Measurements from ENCODE around the gene CETP.

Gene CETP, protein sequence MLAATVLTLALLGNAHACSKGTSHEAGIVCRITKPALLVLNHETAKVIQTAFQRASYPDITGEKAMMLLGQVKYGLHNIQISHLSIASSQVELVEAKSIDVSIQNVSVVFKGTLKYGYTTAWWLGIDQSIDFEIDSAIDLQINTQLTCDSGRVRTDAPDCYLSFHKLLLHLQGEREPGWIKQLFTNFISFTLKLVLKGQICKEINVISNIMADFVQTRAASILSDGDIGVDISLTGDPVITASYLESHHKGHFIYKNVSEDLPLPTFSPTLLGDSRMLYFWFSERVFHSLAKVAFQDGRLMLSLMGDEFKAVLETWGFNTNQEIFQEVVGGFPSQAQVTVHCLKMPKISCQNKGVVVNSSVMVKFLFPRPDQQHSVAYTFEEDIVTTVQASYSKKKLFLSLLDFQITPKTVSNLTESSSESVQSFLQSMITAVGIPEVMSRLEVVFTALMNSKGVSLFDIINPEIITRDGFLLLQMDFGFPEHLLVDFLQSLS

DNA sequence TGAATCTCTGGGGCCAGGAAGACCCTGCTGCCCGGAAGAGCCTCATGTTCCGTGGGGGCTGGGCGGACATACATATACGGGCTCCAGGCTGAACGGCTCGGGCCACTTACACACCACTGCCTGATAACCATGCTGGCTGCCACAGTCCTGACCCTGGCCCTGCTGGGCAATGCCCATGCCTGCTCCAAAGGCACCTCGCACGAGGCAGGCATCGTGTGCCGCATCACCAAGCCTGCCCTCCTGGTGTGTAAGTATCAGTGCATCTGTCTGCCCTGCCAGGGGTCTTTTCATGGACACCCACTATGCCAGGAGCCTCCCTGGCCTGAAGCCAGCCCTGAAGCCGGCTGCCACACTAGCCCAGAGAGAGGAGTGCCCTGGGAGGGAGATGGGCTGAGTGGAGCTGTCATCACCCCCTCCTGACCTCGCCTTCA, at the start of gene CETP:
CETP (plus strand) TSS at position 100 of the 431 bp plus-strand sequence; CDS start at position 130, 30 bp downstream.
- no peaks in the 10 kb centered on the region for H3K27me3 ChIP-seq (ENCODE audit: control insufficient read depth, insufficient read depth, low read length)
- no peaks in the 10 kb centered on the region for H3K4me1 ChIP-seq
- H3K9me3 ChIP-seq (ENCODE audit: control insufficient read depth, low read length), result no peaks in the 10 kb centered on the region
- H3K4me3 ChIP-seq (ENCODE audit: low read depth, low read length), result no peak within 1 kb of the TSS
- H3K36me3 ChIP-seq (ENCODE audit: control insufficient read depth, insufficient read depth, low read length), result no peaks in the 10 kb centered on the region
- H3K27ac ChIP-seq, result no peak within 1 kb of the TSS
- no peak within 1 kb of the TSS for H3K9ac ChIP-seq
- no peak within 1 kb of the TSS for H2AFZ ChIP-seq
- TF ChIP-seq, protein P1, sequence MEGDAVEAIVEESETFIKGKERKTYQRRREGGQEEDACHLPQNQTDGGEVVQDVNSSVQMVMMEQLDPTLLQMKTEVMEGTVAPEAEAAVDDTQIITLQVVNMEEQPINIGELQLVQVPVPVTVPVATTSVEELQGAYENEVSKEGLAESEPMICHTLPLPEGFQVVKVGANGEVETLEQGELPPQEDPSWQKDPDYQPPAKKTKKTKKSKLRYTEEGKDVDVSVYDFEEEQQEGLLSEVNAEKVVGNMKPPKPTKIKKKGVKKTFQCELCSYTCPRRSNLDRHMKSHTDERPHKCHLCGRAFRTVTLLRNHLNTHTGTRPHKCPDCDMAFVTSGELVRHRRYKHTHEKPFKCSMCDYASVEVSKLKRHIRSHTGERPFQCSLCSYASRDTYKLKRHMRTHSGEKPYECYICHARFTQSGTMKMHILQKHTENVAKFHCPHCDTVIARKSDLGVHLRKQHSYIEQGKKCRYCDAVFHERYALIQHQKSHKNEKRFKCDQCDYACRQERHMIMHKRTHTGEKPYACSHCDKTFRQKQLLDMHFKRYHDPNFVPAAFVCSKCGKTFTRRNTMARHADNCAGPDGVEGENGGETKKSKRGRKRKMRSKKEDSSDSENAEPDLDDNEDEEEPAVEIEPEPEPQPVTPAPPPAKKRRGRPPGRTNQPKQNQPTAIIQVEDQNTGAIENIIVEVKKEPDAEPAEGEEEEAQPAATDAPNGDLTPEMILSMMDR (IDR thresholded peaks at IDR 0.05), result no peak
- no peaks in the 10 kb centered on the region for H3K79me2 ChIP-seq
- H3K4me2 ChIP-seq (ENCODE audit: low read length), result no peak within 1 kb of the TSS

DNA sequence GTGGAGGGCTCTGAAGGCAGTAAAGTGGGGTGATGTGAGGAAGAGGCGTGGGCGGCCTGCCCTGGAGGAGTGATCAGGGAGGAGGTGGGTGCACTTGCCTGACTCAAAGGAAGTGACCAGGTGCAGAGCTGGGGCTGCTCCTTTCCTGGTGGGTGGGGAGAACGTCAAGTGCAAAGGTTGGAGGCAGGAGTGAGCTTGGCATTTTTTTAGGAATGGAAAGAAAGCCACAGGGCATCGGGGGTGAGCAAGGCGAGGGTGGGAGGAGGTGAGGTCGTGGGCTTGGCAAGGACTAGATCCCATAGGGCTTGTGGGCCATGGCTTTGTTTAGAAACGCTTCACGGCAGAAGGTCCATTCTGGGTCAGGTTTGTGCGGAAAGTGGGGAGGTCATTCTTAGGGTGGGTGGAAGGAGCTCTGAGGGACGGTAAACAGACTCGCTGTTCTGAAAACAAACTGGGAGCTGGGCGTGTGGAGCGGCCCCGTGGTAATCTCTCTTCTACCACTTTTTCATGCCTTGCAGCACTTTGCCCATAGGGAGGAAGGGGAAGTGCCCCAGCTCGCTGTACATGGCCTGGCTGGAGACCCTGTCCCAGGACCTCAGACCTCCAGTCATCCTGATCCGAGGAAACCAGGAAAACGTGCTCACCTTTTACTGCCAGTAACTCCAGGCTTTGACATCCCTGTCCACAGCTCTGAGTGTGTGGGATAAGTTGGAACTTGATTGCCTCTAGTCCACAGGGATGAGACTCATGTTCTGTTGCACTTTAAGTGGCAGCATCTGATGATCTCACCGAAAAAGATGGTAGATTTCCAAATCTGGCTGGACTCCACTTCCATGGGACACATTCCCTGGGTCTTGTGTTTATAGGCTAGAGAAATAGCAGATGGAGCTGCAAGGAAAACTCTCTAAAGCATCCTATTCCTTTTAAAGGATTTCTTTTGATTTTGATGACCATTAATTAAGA, 48.7 kb upstream of the CETP start:
- Histone ChIP-seq H3K27me3 (ENCODE audit: control insufficient read depth, insufficient read depth, low read length) (no peaks in the 10 kb centered on the region), H3K4me2 (ENCODE audit: low read length) (no peak overlapping the region), H3K4me1 (peaks cover 11% of the 10 kb centered on the region), H3K27ac (peak overlapping the region; percentile 51), H3K4me3 (ENCODE audit: low read depth, low read length) (no peak overlapping the region), H3K79me2 (no peaks in the 10 kb centered on the region), H2AFZ (peak overlapping the region; percentile 64), H3K36me3 (ENCODE audit: control insufficient read depth, insufficient read depth, low read length) (no peaks in the 10 kb centered on the region), H3K9ac (no peak overlapping the region), H3K9me3 (ENCODE audit: control insufficient read depth, low read length) (no peaks in the 10 kb centered on the region)
- TF ChIP-seq, protein P1 (IDR thresholded peaks at IDR 0.05), result no peak

DNA sequence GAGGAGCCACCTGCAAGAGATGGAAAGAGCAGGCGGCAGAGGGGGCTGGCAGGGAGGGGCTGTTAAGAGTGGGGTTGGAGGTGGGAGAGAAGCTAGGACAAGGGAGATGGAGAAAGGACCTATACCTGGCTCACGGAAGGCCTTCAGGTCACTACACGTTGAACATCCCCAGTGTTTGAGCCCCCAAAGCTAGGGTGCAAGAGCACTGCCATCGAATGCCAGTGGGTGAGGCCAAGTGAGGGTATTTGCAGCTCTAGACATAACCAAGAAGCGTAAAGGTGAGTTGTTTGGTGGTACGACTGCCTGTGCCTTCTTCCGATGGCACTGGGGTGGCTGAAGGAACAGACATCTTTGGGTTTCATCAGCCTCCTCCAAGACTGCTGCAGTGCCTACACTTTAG, 46.9 kb upstream of the CETP start:
- no peaks in the 10 kb centered on the region for H3K27me3 ChIP-seq (ENCODE audit: control insufficient read depth, insufficient read depth, low read length)
- no peaks in the 10 kb centered on the region for H3K9me3 ChIP-seq (ENCODE audit: control insufficient read depth, low read length)
- no peaks in the 10 kb centered on the region for H3K79me2 ChIP-seq
- H3K4me1 ChIP-seq, result peaks cover 16% of the 10 kb centered on the region
- H3K4me2 ChIP-seq (ENCODE audit: low read length), result no peak overlapping the region
- no peaks in the 10 kb centered on the region for H3K36me3 ChIP-seq (ENCODE audit: control insufficient read depth, insufficient read depth, low read length)
- H3K4me3 ChIP-seq (ENCODE audit: low read depth, low read length), result no peak overlapping the region
- H2AFZ ChIP-seq, result no peak overlapping the region
- peak overlapping the region; percentile 59 for H3K27ac ChIP-seq
- TF ChIP-seq, protein P1 (IDR thresholded peaks at IDR 0.05), result no peak
- no peak overlapping the region for H3K9ac ChIP-seq

DNA sequence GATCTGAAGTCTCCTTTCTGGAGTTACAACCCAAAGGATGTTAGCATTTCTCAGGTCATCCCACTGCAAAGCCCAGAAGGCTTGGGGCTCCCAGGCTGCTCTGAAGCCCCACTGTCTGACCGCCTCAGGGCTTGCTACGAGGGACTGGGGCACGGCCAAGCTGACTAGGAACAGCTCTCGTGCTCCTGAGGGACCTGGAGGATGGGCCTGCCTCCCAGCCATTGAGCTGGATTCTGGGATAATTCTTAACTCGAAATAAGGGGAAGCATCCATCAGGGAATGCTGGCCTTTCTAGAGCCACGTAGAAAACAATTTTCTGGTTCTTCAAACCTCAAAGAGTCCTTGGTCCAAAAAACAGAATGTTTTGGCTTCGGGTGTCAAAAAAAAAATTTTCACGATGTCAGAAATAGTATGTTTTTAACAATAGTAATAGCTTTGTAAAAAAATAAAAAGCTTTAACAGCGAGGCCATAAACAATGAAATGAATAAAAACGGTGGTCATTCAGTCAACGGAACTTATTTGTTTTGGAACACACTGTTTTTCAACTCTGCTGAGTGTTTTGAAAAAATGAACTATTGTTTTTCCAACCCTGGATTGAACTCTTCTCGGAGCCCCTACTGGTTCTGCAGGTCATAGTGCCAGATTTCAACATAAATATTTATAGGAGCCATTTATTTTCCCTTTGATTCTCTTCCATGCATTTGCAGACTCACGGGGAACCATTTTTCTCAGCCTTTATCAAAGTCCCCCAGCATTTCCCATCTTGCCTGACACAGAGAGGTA, 46.2 kb upstream of the CETP start:
- H3K4me2 ChIP-seq (ENCODE audit: low read length), result no peak overlapping the region
- no peak overlapping the region for H2AFZ ChIP-seq
- TF ChIP-seq, protein P1 (IDR thresholded peaks at IDR 0.05), result no peak
- H3K27ac ChIP-seq, result peak overlapping the region; percentile 59
- no peaks in the 10 kb centered on the region for H3K9me3 ChIP-seq (ENCODE audit: control insufficient read depth, low read length)
- H3K36me3 ChIP-seq (ENCODE audit: control insufficient read depth, insufficient read depth, low read length), result no peaks in the 10 kb centered on the region
- no peaks in the 10 kb centered on the region for H3K27me3 ChIP-seq (ENCODE audit: control insufficient read depth, insufficient read depth, low read length)
- no peak overlapping the region for H3K4me3 ChIP-seq (ENCODE audit: low read depth, low read length)
- H3K79me2 ChIP-seq, result no peaks in the 10 kb centered on the region
- peaks cover 16% of the 10 kb centered on the region for H3K4me1 ChIP-seq
- no peak overlapping the region for H3K9ac ChIP-seq
